Erythroblast (primary cell): ENCODE measurements around the gene SPATA18.

Experiments used
- GATA1 ChIP-seq: IDR thresholded peaks from 2 replicates; pipeline ENCODE4 v1.6.1; 2011; ENCODE audit warnings: low read depth, mild to moderate bottlenecking, control low read depth, low read length, moderate library complexity
- POLR2A ChIP-seq: IDR thresholded peaks from 2 replicates; pipeline ENCODE4 v1.6.1; 2011; ENCODE audit warnings: mild to moderate bottlenecking, low read length

DNA sequence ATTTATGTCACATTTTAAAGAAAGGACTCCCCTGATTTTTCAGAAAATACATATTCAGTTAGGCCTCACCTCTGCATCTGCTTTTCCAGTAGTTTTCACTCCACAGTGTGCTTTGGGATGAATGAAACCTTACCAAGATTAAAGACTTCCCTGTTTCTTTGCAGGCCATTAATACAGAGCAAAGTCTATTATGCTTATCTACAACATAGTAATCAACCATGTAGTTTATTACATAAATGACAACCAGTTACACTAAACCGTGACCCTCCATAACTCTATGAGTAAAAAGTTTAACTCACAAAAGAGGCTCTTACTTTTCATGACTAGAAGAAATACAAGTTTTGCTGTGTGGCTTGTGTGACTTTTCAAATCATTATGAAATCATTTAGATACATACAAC lies 33.3 kb upstream of the SPATA18 start:
- TF ChIP-seq POLR2A (no peak), GATA1 (no peak)
